IPS-18a (cell line): Measurements from ENCODE around the gene KLHL14.

Experiments
- H3K27ac ChIP-seq: one replicate; pipeline ENCODE4 v1.5.1; 2013; ENCODE audit warnings: low read length
- H3K27me3 ChIP-seq: one replicate; pipeline ENCODE4 v1.6.1; 2013; ENCODE audit warnings: mild to moderate bottlenecking, low read length; ENCODE audit not compliant: control insufficient read depth, insufficient read depth
- H3K36me3 ChIP-seq: one replicate; pipeline ENCODE4 v1.6.1; 2013; ENCODE audit warnings: low read depth, low read length; ENCODE audit not compliant: control insufficient read depth
- H3K4me1 ChIP-seq: one replicate; pipeline ENCODE4 v1.6.1; 2013; ENCODE audit warnings: low read depth, low read length; ENCODE audit not compliant: control insufficient read depth
- H3K4me3 ChIP-seq: one replicate; pipeline ENCODE4 v1.5.1; 2013; ENCODE audit warnings: low read length
- H3K9ac ChIP-seq: one replicate; pipeline ENCODE4 v1.6.1; 2013; ENCODE audit warnings: mild to moderate bottlenecking, low read length, moderate library complexity
- H3K9me3 ChIP-seq: one replicate; pipeline ENCODE4 v1.6.1; 2013; ENCODE audit warnings: low read depth, low read length; ENCODE audit not compliant: control insufficient read depth

The KLHL14 gene

GRCh38 chr18:32624182-32624723 is 148.6 kb downstream of the KLHL14 start:
- H3K36me3 ChIP-seq = no peaks in the 10 kb centered on the region

GRCh38 chr18:32623563-32623962 is 149.3 kb downstream of the KLHL14 start:
- H3K4me1 ChIP-seq = peaks cover 2% of the 10 kb centered on the region
- no peak overlapping the region for H3K4me3 ChIP-seq
- H3K27me3 ChIP-seq = no peaks in the 10 kb centered on the region
- H3K9me3 ChIP-seq = no peaks in the 10 kb centered on the region
- no peaks in the 10 kb centered on the region for H3K36me3 ChIP-seq
- H3K27ac ChIP-seq = no peak overlapping the region
- no peak overlapping the region for H3K9ac ChIP-seq

More at GRCh38 chr18:32624182-32624723, 148.6 kb downstream of the KLHL14 start:
- Histone ChIP-seq H3K4me3 (no peak overlapping the region), H3K4me1 (no peaks in the 10 kb centered on the region), H3K27me3 (no peaks in the 10 kb centered on the region), H3K27ac (no peak overlapping the region), H3K9ac (no peak overlapping the region), H3K9me3 (no peaks in the 10 kb centered on the region)
